HepG2 (cell line): ENCODE data around the gene RUFY2. TPM values are rescaled to one million over a fixed set of nuclear protein-coding genes. Genes with fewer than 3 reads are reported as not detected.
A peak's percentile ranks its signal among the peaks of the same experiment; 100 is the strongest.

Source experiments
- ATF1 ChIP-seq: IDR thresholded peaks from 2 replicates; pipeline ENCODE4 v1.6.1; 2016; ENCODE audit warnings: mild to moderate bottlenecking, control low read depth
- DNMT3B ChIP-seq: conservative IDR thresholded peaks from 2 replicates; pipeline ENCODE4 v1.6.1; 2016; ENCODE audit warnings: missing biosample characterization, control low read depth
- FOXA1 ChIP-seq, 2 experiments: fragments of 450-650 bp in 1 of 2; sonication (generic) in 1 of 2; formaldehyde crosslinking in 1 of 2; IDR thresholded peaks; 2 replicates each; pipeline versions ENCODE4 v1.4.0 to v1.6.1; 2016 to 2020; ENCODE audit warnings: missing genetic modification reagents in 1 of 2
- GPN1 ChIP-seq: sonication (generic); formaldehyde crosslinking; IDR thresholded peaks from 2 replicates; pipeline ENCODE4 v1.5.1; 2020; ENCODE audit warnings: missing genetic modification reagents, borderline replicate concordance
- HNF4G ChIP-seq, 2 experiments: sonication (generic) in 1 of 2; formaldehyde crosslinking in 1 of 2; IDR thresholded peaks; 2 replicates each; pipeline versions ENCODE4 v1.4.0 to v1.6.1; 2011 to 2020; ENCODE audit warnings: borderline replicate concordance in 2 of 2, low read depth in 2 of 2, mild to moderate bottlenecking in 2 of 2, low read length in 1 of 2, missing genetic modification reagents in 1 of 2, moderate library complexity in 1 of 2
- IRF2 ChIP-seq: IDR thresholded peaks from 2 replicates; pipeline ENCODE4 v1.6.1; 2018; ENCODE audit warnings: missing genetic modification reagents, missing compliant biosample characterization
- LCORL ChIP-seq, 2 experiments: fragments of 450-650 bp in 1 of 2; sonication (generic) in 1 of 2; formaldehyde crosslinking in 1 of 2; IDR thresholded peaks; 2 replicates each; pipeline versions ENCODE4 v1.5.0 to v1.6.1; 2017 to 2020; ENCODE audit warnings: antibody characterized with exemption in 1 of 2, missing genetic modification reagents in 1 of 2
- NAIF1 ChIP-seq: sonication (generic); formaldehyde crosslinking; IDR thresholded peaks from 2 replicates; pipeline ENCODE4 v1.5.0; 2020; ENCODE audit warnings: mild to moderate bottlenecking, missing genetic modification reagents, borderline replicate concordance
- PREB ChIP-seq: sonication (generic); formaldehyde crosslinking; IDR thresholded peaks from 2 replicates; pipeline ENCODE4 v1.4.0; 2020; ENCODE audit warnings: missing genetic modification reagents
- RFX1 ChIP-seq: fragments of 450-650 bp; IDR thresholded peaks from 2 replicates; pipeline ENCODE4 v1.6.1; 2017
- ZC3H4 ChIP-seq: sonication (generic); formaldehyde crosslinking; IDR thresholded peaks from 2 replicates; pipeline ENCODE4 v1.4.0; 2020; ENCODE audit warnings: missing genetic modification reagents, borderline replicate concordance
- ZEB1 ChIP-seq: IDR thresholded peaks from 2 replicates; pipeline ENCODE4 v1.6.1; 2012; ENCODE audit warnings: mild to moderate bottlenecking, low read depth, inconsistent platforms; ENCODE audit not compliant: insufficient replicate concordance
- ZMAT5 ChIP-seq: sonication (generic); formaldehyde crosslinking; IDR thresholded peaks from 2 replicates; pipeline ENCODE4 v1.5.0; 2020; ENCODE audit warnings: mild to moderate bottlenecking, low read depth, missing genetic modification reagents, borderline replicate concordance
- ZNF510 ChIP-seq: sonication (generic); formaldehyde crosslinking; IDR thresholded peaks from 2 replicates; pipeline ENCODE4 v1.4.0; 2020; ENCODE audit warnings: low read depth, mild to moderate bottlenecking, missing genetic modification reagents
- ZNF543 ChIP-seq: sonication (generic); formaldehyde crosslinking; IDR thresholded peaks from 2 replicates; pipeline ENCODE4 v1.4.0; 2020; ENCODE audit warnings: mild to moderate bottlenecking, missing genetic modification reagents
- ZNF547 ChIP-seq: sonication (generic); formaldehyde crosslinking; IDR thresholded peaks from 2 replicates; pipeline ENCODE4 v1.5.1; 2020; ENCODE audit warnings: mild to moderate bottlenecking, missing genetic modification reagents
- ZNF605 ChIP-seq: sonication (generic); formaldehyde crosslinking; IDR thresholded peaks from 2 replicates; pipeline ENCODE4 v1.8.0; 2022; ENCODE audit warnings: mild to moderate bottlenecking, missing genetic modification reagents
- ZNF841 ChIP-seq: sonication (generic); formaldehyde crosslinking; IDR thresholded peaks from 2 replicates; pipeline ENCODE4 v1.8.1; 2023; ENCODE audit warnings: missing genetic modification reagents, borderline replicate concordance
- polyA plus RNA-seq, 8 experiments: library from polyadenylated mRNA; depleted of rRNA in 3 of 8; stranded (reverse) in 7 of 8; unstranded in 1 of 8; fragments of >200 nt; fragmentation: Illumina TruSeq in 4 of 8; extraction: Trizol in 4 of 8; gene quantifications; 2 replicates each; pipeline versions ENCODE4 v1.2.1 to v1.2.3, GENCODE V29; 2011 to 2016; ENCODE audit warnings: low read depth in 4 of 8, missing spikeins in 1 of 8, mixed read lengths in 1 of 8; ENCODE audit not compliant: insufficient read depth in 1 of 8
- total RNA-seq, 5 experiments: library from RNA; depleted of rRNA; stranded (reverse); fragments of >200 nt; fragmentation: Illumina TruSeq; extraction: Trizol; gene quantifications; 2 replicates each; pipeline ENCODE4 v1.2.3, GENCODE V29; 2016; ENCODE audit warnings: low read depth in 1 of 5
- TF ChIP-seq, protein P1 (sequence below): sonication (generic); formaldehyde crosslinking; IDR thresholded peaks from 2 replicates; pipeline ENCODE4 v1.8.1; 2022; ENCODE audit warnings: low read depth, mild to moderate bottlenecking, missing genetic modification reagents
- TF ChIP-seq, protein P2 (sequence below), 2 experiments: IDR thresholded peaks; 2 replicates each; pipeline ENCODE4 v1.6.1; 2011 to 2012; ENCODE audit warnings: low read length in 2 of 2, borderline replicate concordance in 1 of 2, low read depth in 1 of 2, mild to moderate bottlenecking in 1 of 2, moderate library complexity in 1 of 2

The RUFY2 gene
- total and polyA plus RNA-seq, 2 of the 13 experiments (the other 11 are each of a cell fraction or from before 2014, with no cell fraction given), result 10.1 to 16.1 TPM

- TF ChIP-seq LCORL (IDR thresholded peaks at IDR 0.05) (no peak), LCORL (CRISPR knock-in tag; IDR thresholded peaks at IDR 0.05) (peak; percentile 41; the same call in 1 of the 2 replicates), ZNF547 (CRISPR knock-in tag) (peak; percentile 71), ZMAT5 (CRISPR knock-in tag) (no peak), FOXA1 (IDR thresholded peaks at IDR 0.05) (no peak), FOXA1 (CRISPR knock-in tag; IDR thresholded peaks at IDR 0.05) (no peak), DNMT3B (no peak), ATF1 (CRISPR knock-in tag) (no peak), HNF4G (IDR thresholded peaks at IDR 0.05; ENCODE audit: borderline replicate concordance, low read depth, low read length) (no peak), HNF4G (CRISPR knock-in tag; IDR thresholded peaks at IDR 0.05; ENCODE audit: borderline replicate concordance, low read depth) (no peak), ZEB1 (no peak), ZNF543 (CRISPR knock-in tag) (peak; percentile 50; the same call in 1 of the 2 replicates), ZNF510 (CRISPR knock-in tag) (no peak), GPN1 (CRISPR knock-in tag) (no peak), ZNF605 (CRISPR knock-in tag) (peak; percentile 67; the same call in 1 of the 2 replicates), ZNF841 (no peak; the same call in 1 of the 2 replicates), NAIF1 (CRISPR knock-in tag) (no peak), PREB (no peak), IRF2 (no peak), RFX1 (peak; percentile 88), ZC3H4 (no peak)
- TF ChIP-seq, protein P1, sequence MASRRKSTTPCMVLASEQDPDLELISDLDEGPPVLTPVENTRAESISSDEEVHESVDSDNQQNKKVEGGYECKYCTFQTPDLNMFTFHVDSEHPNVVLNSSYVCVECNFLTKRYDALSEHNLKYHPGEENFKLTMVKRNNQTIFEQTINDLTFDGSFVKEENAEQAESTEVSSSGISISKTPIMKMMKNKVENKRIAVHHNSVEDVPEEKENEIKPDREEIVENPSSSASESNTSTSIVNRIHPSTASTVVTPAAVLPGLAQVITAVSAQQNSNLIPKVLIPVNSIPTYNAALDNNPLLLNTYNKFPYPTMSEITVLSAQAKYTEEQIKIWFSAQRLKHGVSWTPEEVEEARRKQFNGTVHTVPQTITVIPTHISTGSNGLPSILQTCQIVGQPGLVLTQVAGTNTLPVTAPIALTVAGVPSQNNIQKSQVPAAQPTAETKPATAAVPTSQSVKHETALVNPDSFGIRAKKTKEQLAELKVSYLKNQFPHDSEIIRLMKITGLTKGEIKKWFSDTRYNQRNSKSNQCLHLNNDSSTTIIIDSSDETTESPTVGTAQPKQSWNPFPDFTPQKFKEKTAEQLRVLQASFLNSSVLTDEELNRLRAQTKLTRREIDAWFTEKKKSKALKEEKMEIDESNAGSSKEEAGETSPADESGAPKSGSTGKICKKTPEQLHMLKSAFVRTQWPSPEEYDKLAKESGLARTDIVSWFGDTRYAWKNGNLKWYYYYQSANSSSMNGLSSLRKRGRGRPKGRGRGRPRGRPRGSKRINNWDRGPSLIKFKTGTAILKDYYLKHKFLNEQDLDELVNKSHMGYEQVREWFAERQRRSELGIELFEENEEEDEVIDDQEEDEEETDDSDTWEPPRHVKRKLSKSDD (CRISPR knock-in tag), result no peak
- TF ChIP-seq, protein P2, sequence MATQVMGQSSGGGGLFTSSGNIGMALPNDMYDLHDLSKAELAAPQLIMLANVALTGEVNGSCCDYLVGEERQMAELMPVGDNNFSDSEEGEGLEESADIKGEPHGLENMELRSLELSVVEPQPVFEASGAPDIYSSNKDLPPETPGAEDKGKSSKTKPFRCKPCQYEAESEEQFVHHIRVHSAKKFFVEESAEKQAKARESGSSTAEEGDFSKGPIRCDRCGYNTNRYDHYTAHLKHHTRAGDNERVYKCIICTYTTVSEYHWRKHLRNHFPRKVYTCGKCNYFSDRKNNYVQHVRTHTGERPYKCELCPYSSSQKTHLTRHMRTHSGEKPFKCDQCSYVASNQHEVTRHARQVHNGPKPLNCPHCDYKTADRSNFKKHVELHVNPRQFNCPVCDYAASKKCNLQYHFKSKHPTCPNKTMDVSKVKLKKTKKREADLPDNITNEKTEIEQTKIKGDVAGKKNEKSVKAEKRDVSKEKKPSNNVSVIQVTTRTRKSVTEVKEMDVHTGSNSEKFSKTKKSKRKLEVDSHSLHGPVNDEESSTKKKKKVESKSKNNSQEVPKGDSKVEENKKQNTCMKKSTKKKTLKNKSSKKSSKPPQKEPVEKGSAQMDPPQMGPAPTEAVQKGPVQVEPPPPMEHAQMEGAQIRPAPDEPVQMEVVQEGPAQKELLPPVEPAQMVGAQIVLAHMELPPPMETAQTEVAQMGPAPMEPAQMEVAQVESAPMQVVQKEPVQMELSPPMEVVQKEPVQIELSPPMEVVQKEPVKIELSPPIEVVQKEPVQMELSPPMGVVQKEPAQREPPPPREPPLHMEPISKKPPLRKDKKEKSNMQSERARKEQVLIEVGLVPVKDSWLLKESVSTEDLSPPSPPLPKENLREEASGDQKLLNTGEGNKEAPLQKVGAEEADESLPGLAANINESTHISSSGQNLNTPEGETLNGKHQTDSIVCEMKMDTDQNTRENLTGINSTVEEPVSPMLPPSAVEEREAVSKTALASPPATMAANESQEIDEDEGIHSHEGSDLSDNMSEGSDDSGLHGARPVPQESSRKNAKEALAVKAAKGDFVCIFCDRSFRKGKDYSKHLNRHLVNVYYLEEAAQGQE (IDR thresholded peaks at IDR 0.05; ENCODE audit: borderline replicate concordance in 1 of 2, low read depth in 1 of 2, low read length in 2 of 2), result no peak
Observed at GRCh38 chr10:68406815-68407548, at the start of gene RUFY2 (continued).
